Activated CD8-positive, alpha-beta memory T cell treated with anti-CD3 and anti-CD28 coated beads for 1 hour (primary cell): ENCODE results near the gene MYH14.
"Not testable (repeated sequence)": the region's sequence is repeated elsewhere in the genome, so short reads cannot be mapped to it uniquely, and the experiment has no call there.

Experiments used
- DNase-seq, 2 donors: peaks; one replicate each; pipeline ENCODE4 v3.0.0-alpha.2; 2020; ENCODE audit warnings: low read depth in 1 of 2; ENCODE audit errors: extremely low read depth in 1 of 2

MYH14 gene

GRCh38 chr19:50223439-50223716 lies 20.0 kb downstream of the MYH14 start:
- DNase-seq, result no peak

- DNase-seq, result no peak
These were observed 21.7 kb downstream of the MYH14 start for GRCh38 chr19:50224986-50225747.

GRCh38 chr19:50226536-50226935 lies 23.1 kb downstream of the MYH14 start:
- no peak for DNase-seq

- not testable (repeated sequence) for DNase-seq
These were observed 24.7 kb downstream of the MYH14 start for GRCh38 chr19:50228153-50228552.

GRCh38 chr19:50230379-50231351 lies 27.2 kb downstream of the MYH14 start:
- DNase-seq, result no peak

- DNase-seq, result not testable (repeated sequence)
These were observed 28.0 kb downstream of the MYH14 start for GRCh38 chr19:50231417-50231816.

- no peak for DNase-seq
These were observed 28.4 kb downstream of the MYH14 start for GRCh38 chr19:50231821-50232220.

GRCh38 chr19:50232600-50232999 lies 29.2 kb downstream of the MYH14 start:
- DNase-seq, result no peak

GRCh38 chr19:50233308-50233910 lies 30.0 kb downstream of the MYH14 start:
- DNase-seq, result no peak

GRCh38 chr19:50237493-50237892 lies 34.1 kb downstream of the MYH14 start:
- DNase-seq, result not testable (repeated sequence)

GRCh38 chr19:50238043-50238442 lies 34.6 kb downstream of the MYH14 start:
- no peak for DNase-seq

- DNase-seq, result no peak
These were observed 36.6 kb downstream of the MYH14 start for GRCh38 chr19:50239921-50240590.

- DNase-seq, result no peak
These were observed 39.2 kb downstream of the MYH14 start for GRCh38 chr19:50242581-50242980.

GRCh38 chr19:50244695-50245094 lies 41.3 kb downstream of the MYH14 start:
- DNase-seq, result no peak

GRCh38 chr19:50248413-50248812 lies 45.0 kb downstream of the MYH14 start:
- no peak for DNase-seq

- no peak for DNase-seq
These were observed 45.4 kb downstream of the MYH14 start for GRCh38 chr19:50248826-50249225.

- no peak for DNase-seq
These were observed 46.2 kb downstream of the MYH14 start for GRCh38 chr19:50249636-50250035.

GRCh38 chr19:50250450-50251136 lies 47.2 kb downstream of the MYH14 start:
- no peak for DNase-seq

- DNase-seq, result peak in 1 of 2 donors; percentile 8
These were observed 48.9 kb downstream of the MYH14 start for GRCh38 chr19:50252111-50252886.

- no peak for DNase-seq
These were observed 49.5 kb downstream of the MYH14 start for GRCh38 chr19:50252887-50253268.
